Activated naive CD8-positive, alpha-beta T cell treated with anti-CD3 and anti-CD28 coated beads, Interleukin-2, amount 50 U/mL, for 24 hours (primary cell): ENCODE data around the gene DSPP.

Source experiments
- ATAC-seq: fragments of 150-1000 bp; cut with Tn5 transposase; one replicate; pipeline ENCODE4 v1.10.0; 2021
- DNase-seq: peaks from one replicate; pipeline ENCODE4 v3.0.0; 2021
- H3K27ac Mint-ChIP-seq: one replicate; pipeline ENCODE4 v1.8.0; 2021; ENCODE audit warnings: mild to moderate bottlenecking, mixed read lengths
- H3K27me3 Mint-ChIP-seq: one replicate; pipeline ENCODE4 v1.8.0; 2021; ENCODE audit warnings: mixed read lengths
- H3K36me3 Mint-ChIP-seq: one replicate; pipeline ENCODE4 v1.8.0; 2021; ENCODE audit warnings: low read depth, mixed read lengths
- H3K4me1 Mint-ChIP-seq: one replicate; pipeline ENCODE4 v1.8.0; 2021; ENCODE audit warnings: mixed read lengths
- H3K4me3 Mint-ChIP-seq: one replicate; pipeline ENCODE4 v1.8.0; 2021; ENCODE audit warnings: mild to moderate bottlenecking, moderate library complexity, mixed read lengths
- H3K9me3 Mint-ChIP-seq: one replicate; pipeline ENCODE4 v1.8.0; 2021; ENCODE audit warnings: mixed read lengths

The DSPP gene

DNA sequence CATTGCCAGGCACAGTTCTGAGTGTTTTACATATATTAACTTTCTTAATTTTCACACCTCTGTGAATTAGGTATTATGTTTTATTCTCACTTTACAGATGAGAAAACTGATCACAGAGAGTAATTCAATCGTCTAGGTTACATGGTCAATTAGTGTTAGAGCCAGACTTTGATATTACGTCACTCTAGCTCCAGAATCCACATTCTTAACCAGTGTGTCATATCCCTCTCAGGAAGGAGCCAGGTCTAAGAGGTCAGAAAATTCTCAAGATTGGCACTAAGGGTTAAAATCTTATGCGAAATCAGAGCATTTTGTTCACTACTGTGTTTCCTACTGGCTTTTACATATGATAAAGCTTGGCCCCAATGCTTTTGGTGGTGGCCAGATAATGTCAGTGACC lies 49.2 kb downstream of the DSPP start:
- ATAC-seq (no peak), DNase-seq (no peak)
- no peaks in the 10 kb centered on the region for H3K36me3 Mint-ChIP-seq
- no peaks in the 10 kb centered on the region for H3K9me3 Mint-ChIP-seq
- H3K27me3 Mint-ChIP-seq: peaks cover 9% of the 10 kb centered on the region
- H3K4me1 Mint-ChIP-seq: no peaks in the 10 kb centered on the region
- H3K27ac Mint-ChIP-seq: no peak overlapping the region
- H3K4me3 Mint-ChIP-seq: no peak overlapping the region

DNA sequence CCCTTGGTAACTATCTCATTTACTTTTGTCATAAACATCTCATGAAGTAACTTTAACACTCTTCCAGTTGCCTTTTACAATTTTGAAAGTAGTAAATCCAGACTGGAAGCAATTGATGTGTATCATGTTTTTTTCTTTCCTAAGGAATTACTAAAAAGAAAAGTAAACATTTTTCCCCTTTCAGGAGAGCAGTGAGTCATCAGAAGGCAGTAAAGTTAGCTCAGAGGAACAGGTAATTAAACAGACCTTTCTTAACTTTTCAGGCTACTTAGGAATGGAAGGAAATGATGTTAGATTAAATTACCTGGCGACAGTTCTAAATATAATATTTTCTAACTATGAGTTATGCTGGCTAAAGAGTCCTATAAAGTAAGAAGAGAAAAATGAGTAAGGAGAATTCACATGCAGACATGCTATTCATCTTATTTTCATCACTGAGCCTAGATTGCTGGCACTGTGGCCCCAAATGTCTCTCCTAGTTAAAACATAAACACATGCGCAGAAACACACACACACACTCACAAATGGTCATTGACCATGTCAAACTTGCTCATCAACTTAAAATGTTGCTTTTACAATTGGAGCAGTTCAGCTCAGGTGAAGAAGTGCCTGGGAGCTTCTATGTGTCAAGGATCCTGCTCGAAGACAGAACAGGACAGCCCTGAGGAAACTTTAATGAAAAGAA lies 51.1 kb downstream of the DSPP start:
- ATAC-seq (no peak), DNase-seq (no peak)
- Mint-ChIP-seq H3K4me1 (no peaks in the 10 kb centered on the region), H3K4me3 (no peak overlapping the region), H3K27me3 (peaks cover 9% of the 10 kb centered on the region), H3K27ac (no peak overlapping the region), H3K9me3 (no peaks in the 10 kb centered on the region), H3K36me3 (no peaks in the 10 kb centered on the region)

GRCh38 chr4:87662871-87663270 lies 54.5 kb downstream of the DSPP start:
- no peaks in the 10 kb centered on the region for H3K4me1 Mint-ChIP-seq
- H3K27ac Mint-ChIP-seq: no peak overlapping the region
- ATAC-seq (no peak), DNase-seq (no peak)
- H3K4me3 Mint-ChIP-seq: no peak overlapping the region
- H3K36me3 Mint-ChIP-seq: no peaks in the 10 kb centered on the region
- no peaks in the 10 kb centered on the region for H3K9me3 Mint-ChIP-seq
- peaks cover 9% of the 10 kb centered on the region for H3K27me3 Mint-ChIP-seq
